Measurements from ENCODE around the gene PARVB. TPM values are rescaled to one million over a fixed set of nuclear protein-coding genes. Genes with fewer than 3 reads are reported as not detected.

The PARVB gene
- total RNA-seq, 1 donor from 2014 or later = 22.1 TPM

DNA sequence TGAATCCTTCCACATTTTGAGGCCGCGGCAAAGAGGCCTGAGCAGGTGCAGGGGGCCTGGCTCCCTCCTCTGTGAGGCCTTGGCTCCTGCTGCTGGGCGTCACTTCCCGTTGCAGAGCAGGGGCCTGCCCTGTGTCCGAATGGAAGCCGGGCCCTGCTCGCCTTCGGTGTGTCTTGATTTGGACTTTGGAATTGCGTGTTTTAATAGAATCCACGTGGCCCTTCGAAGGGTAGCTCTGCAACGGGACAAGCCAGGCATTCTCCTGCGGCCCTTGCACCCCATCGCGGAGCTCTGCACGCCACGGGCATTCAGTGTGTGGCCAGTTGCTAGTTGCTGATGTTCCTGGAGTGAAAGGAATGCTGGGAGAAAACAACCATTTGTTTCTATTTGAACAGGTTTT is 43.1 kb upstream of the PARVB start:
- peaks cover 39% of the 10 kb centered on the region for H3K36me3 Mint-ChIP-seq
- H3K27me3 Mint-ChIP-seq (ENCODE audit: low read depth) = no peaks in the 10 kb centered on the region

DNA sequence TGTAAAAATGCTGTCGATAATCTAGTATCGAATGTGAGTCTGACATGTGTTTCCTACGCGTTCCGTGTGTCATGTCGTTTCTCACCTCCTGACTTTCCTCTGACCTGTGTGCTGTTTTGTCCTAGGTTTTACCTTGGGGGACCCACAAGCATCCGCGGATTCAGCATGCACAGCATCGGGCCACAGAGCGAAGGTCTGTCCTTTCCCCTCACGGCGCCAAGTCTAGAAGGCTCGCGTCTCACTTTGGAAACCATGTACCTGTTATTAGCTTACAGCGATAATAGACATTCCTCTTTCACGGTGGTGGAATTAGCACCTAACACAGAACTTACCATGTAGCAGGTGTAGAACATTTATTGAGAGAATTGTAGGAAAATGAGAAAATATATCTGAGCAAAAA is 40.3 kb upstream of the PARVB start:
- Mint-ChIP-seq H3K36me3 (peaks cover 38% of the 10 kb centered on the region), H3K9me3 (no peaks in the 10 kb centered on the region), H3K27me3 (ENCODE audit: low read depth) (no peaks in the 10 kb centered on the region), H3K4me1 (no peaks in the 10 kb centered on the region), H3K4me3 (no peak overlapping the region), H3K27ac (no peak overlapping the region)
- TF ChIP-seq, protein P1, sequence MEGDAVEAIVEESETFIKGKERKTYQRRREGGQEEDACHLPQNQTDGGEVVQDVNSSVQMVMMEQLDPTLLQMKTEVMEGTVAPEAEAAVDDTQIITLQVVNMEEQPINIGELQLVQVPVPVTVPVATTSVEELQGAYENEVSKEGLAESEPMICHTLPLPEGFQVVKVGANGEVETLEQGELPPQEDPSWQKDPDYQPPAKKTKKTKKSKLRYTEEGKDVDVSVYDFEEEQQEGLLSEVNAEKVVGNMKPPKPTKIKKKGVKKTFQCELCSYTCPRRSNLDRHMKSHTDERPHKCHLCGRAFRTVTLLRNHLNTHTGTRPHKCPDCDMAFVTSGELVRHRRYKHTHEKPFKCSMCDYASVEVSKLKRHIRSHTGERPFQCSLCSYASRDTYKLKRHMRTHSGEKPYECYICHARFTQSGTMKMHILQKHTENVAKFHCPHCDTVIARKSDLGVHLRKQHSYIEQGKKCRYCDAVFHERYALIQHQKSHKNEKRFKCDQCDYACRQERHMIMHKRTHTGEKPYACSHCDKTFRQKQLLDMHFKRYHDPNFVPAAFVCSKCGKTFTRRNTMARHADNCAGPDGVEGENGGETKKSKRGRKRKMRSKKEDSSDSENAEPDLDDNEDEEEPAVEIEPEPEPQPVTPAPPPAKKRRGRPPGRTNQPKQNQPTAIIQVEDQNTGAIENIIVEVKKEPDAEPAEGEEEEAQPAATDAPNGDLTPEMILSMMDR (IDR thresholded peaks at IDR 0.05; ENCODE audit: unreplicated experiment) = no peak
- DNase-seq (ENCODE audit: low spot score in 2 of 2, unreplicated experiment in 2 of 2) = no peak

More for the DNA sequence above, 43.1 kb upstream of the PARVB start:
- TF ChIP-seq, protein P1 (IDR thresholded peaks at IDR 0.05; ENCODE audit: unreplicated experiment) = no peak
- Mint-ChIP-seq H3K9me3 (no peaks in the 10 kb centered on the region), H3K4me1 (no peaks in the 10 kb centered on the region), H3K27ac (no peak overlapping the region), H3K4me3 (no peak overlapping the region)
- DNase-seq (ENCODE audit: low spot score in 2 of 2, unreplicated experiment in 2 of 2) = no peak

GRCh38 chr22:43985532-43985931 is 38.6 kb upstream of the PARVB start:
- peaks cover 27% of the 10 kb centered on the region for H3K36me3 Mint-ChIP-seq
- no peak overlapping the region for H3K27ac Mint-ChIP-seq
- H3K27me3 Mint-ChIP-seq (ENCODE audit: low read depth) = no peaks in the 10 kb centered on the region
- TF ChIP-seq, protein P1 (IDR thresholded peaks at IDR 0.05; ENCODE audit: unreplicated experiment) = no peak
- no peak overlapping the region for H3K4me3 Mint-ChIP-seq
- H3K4me1 Mint-ChIP-seq = no peaks in the 10 kb centered on the region
- no peaks in the 10 kb centered on the region for H3K9me3 Mint-ChIP-seq
- no peak for DNase-seq (ENCODE audit: low spot score in 2 of 2, unreplicated experiment in 2 of 2)

GRCh38 chr22:43988116-43988820 is 35.8 kb upstream of the PARVB start:
- TF ChIP-seq, protein P1 (IDR thresholded peaks at IDR 0.05; ENCODE audit: unreplicated experiment) = no peak
- peaks cover 5% of the 10 kb centered on the region for H3K4me1 Mint-ChIP-seq
- DNase-seq (ENCODE audit: low spot score in 2 of 2, unreplicated experiment in 2 of 2) = no peak
- H3K36me3 Mint-ChIP-seq = peaks cover 32% of the 10 kb centered on the region
- H3K27me3 Mint-ChIP-seq (ENCODE audit: low read depth) = no peaks in the 10 kb centered on the region
- H3K9me3 Mint-ChIP-seq = no peaks in the 10 kb centered on the region
- H3K4me3 Mint-ChIP-seq = no peak overlapping the region
- H3K27ac Mint-ChIP-seq = no peak overlapping the region

GRCh38 chr22:43988960-43989359 is 35.1 kb upstream of the PARVB start:
- Mint-ChIP-seq H3K9me3 (no peaks in the 10 kb centered on the region), H3K36me3 (peaks cover 36% of the 10 kb centered on the region), H3K27ac (no peak overlapping the region)

More at GRCh38 chr22:43988960-43989359, 35.1 kb upstream of the PARVB start:
- Mint-ChIP-seq H3K4me1 (peaks cover 7% of the 10 kb centered on the region), H3K4me3 (no peak overlapping the region), H3K27me3 (ENCODE audit: low read depth) (no peaks in the 10 kb centered on the region)
- TF ChIP-seq, protein P1 (IDR thresholded peaks at IDR 0.05; ENCODE audit: unreplicated experiment) = no peak
- no peak for DNase-seq (ENCODE audit: low spot score in 2 of 2, unreplicated experiment in 2 of 2)
